GM19455 (cell line): ENCODE measurements around the gene MTX1.
"Not testable (repeated sequence)": the region's sequence is repeated elsewhere in the genome, so short reads cannot be mapped to it uniquely, and the experiment has no call there.

ENCODE experiments used
- ATAC-seq: cut with Tn5 transposase; IDR thresholded peaks from one replicate; pipeline ENCODE4 v1.9.1; 2021; ENCODE audit not compliant: unreplicated experiment

MTX1 gene

GRCh38 chr1:155205969-155206593 is 2.4 kb upstream of the MTX1 start:
- ATAC-seq, result no peak

- ATAC-seq, result no peak
These were observed 1.3 kb upstream of the MTX1 start for GRCh38 chr1:155206891-155207805.

DNA sequence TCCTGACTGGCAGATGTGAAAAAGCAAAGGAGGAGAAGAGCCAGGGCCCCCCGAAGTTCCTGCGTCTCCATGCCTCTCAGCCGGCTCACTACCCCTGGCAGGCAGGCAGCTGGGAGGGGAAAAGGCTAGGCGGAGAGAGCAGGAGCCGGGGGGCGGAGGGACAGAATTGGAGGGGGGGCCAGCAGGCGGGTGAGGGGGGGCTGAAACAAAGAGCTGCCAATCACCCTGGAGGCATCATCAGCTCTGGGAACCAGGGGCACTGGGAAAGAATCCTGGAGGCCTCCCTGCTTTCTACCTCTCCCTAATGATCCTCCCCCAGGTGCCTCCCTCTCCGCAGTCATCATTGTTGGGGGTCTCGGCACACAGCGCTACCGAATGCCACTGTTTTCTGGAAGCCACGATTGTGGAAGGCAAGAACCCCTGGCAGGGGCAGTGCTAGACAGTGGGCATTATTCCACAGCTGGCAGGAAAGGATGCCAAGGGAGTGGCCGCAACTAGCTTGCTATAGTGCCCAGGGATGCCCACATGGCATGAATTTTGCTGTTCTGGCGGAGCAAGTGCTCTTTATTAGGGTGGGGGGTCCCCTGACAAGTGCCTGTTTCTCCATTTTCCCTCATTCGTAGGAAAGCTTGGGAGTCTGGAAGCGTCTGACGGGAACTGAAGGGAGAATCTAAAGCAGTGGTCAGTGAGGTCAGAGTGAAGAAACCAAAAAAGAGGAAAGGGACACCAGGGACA is 522 bp upstream of the MTX1 start, which contains the start of gene THBS3:
THBS3 (minus strand) TSS at position 92 of the 735 bp plus-strand sequence; CDS start at position 71, 21 bp downstream.
- no peak for ATAC-seq

DNA sequence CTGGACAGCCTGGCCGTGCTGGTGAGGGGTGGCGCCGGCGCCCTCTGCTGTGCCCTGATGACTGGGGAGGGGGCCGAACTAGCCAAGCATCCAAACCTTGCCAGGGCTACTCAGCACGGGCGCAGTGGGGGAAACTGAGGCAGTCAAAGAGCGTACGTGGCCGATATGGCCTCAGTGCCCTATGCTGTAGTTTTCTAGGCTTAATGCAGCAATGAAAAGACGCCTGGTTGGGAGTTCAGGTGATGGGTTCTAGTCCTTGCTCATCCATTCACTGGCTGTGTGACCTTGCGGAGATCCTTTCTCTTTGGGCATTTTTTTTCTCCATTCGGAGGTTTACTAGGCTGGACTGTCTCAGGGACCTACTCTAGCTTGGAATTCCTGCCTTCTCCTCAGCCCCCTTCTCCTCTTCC is 822 bp downstream of the MTX1 start:
- ATAC-seq, result no peak

- no peak for ATAC-seq
These were observed 2.0 kb downstream of the MTX1 start for GRCh38 chr1:155210314-155211104.

GRCh38 chr1:155211381-155212050 is 3.0 kb downstream of the MTX1 start:
- not testable (repeated sequence) for ATAC-seq

DNA sequence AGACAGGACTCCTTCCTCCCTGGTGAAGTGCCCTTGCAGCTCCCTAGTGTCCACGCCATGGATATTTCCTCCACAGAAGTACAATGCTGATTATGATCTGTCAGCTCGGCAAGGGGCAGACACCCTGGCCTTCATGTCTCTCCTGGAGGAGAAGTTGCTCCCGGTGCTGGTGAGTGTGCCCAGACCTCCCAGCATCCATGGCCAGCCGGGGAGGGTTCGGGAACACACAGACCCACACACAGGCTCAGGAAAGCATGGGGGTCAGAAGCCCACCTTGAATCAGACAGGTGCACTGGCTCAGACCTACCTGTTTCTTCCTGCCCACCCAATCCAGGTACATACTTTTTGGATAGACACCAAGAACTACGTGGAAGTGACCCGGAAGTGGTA is 3.6 kb downstream of the MTX1 start:
- not testable (repeated sequence) for ATAC-seq

- ATAC-seq, result not testable (repeated sequence)
These were observed 6.2 kb downstream of the MTX1 start for GRCh38 chr1:155214702-155215101.

- no peak for ATAC-seq
These were observed 10.5 kb downstream of the MTX1 start for GRCh38 chr1:155218854-155219591.

- ATAC-seq, result no peak
These were observed 11.1 kb downstream of the MTX1 start for GRCh38 chr1:155219592-155220031.

DNA sequence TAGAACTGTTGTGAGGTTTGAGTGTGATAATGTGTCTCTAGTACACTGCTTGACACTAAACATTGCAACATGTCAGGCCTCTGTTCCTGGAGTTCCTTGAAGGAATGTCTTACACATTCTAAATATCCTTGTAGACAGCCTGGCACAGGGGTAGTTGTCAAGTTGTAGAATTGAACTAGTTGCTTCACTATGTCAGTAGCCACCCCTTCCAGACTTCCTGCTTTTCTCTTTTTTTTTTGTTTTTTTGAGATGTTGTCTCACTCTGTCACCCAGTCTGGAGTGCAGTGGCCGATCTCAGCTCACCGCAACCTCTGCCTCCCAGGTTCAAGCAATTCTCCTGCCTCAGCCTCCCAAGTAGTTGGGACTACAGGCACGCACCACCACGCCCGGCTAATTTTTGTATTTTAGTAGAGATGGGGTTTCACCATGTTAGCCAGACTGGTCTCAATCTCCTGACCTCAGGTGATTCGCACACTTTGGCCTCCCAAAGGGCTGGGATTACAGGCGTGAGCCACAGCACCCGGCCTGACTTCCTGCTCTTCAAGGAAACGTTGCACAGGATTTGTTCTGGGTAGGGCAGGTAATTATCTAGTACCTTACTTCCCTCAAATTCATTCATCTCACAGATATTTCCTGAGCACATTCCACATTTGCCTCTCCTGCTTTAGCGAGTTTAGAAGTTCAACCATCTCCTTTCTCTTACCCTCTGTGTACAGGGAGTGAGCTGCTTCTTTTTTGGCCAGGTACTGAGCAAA is 11.9 kb downstream of the MTX1 start:
- ATAC-seq, result not testable (repeated sequence)

- no peak for ATAC-seq
These were observed 14.6 kb downstream of the MTX1 start for GRCh38 chr1:155223047-155223446.

DNA sequence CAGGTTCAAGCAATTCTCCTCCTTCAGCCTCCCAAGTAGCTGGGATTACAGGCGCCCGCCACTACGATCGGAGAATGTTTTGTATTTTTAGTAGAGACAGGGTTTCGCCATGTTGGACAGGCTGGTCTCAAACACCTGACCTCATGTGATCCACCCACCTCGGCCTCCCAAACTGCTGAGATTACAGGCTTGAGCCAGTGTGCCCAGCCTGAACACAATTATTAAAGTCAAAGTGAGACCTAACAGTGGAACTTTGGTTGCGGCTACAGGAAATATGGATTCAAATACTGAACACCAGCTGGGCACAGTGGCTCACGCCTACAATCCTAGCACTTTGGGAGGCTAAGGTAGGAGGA is 16.9 kb downstream of the MTX1 start:
- not testable (repeated sequence) for ATAC-seq

DNA sequence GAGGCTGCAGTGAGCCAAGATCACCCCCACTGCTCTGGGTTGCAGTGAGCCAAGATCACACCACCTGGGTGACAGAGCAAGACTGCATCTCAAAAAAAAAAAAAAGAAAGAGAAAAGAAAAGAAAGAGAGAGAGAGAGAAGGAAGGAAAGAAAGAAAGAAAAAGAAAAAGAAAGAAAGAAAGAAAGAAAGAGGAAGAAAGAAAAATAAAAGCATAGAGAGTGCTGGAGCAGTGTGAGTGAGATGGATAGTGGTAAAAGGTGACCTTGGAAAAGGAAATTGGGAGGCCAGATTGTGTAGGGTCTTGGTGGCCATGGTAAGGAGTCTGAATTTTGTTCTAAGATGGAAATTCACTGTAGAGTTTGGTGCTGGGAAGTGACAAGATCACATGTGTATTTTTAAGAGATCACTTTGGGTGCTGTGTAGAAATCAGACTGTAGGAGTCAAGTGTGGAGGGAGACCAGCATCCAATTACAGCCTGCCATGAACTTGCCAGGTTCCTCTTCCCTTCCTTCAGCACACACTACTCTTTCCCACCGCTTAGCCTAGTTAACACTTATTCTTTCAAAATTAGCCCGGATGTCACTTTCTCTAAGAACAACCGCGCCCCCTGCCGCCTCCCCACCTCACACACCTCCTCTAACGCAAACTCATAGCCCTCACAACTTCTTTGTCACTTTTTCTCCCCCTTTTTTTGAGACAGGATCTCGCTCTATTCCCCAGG is 17.9 kb downstream of the MTX1 start:
- ATAC-seq, result no peak

- ATAC-seq, result no peak
These were observed 18.4 kb downstream of the MTX1 start for GRCh38 chr1:155226910-155227260.

GRCh38 chr1:155227261-155228095 is 19.0 kb downstream of the MTX1 start:
- ATAC-seq, result peak; percentile 82

GRCh38 chr1:155228096-155228427 is 19.6 kb downstream of the MTX1 start:
- no peak for ATAC-seq
